GM19372 (cell line): ENCODE data around the gene ADORA1.

Experiments used
- ATAC-seq: cut with Tn5 transposase; IDR thresholded peaks from one replicate; pipeline ENCODE4 v1.9.1; 2021; ENCODE audit warnings: mild to moderate bottlenecking, low read depth, moderate library complexity; ENCODE audit not compliant: unreplicated experiment

ADORA1 gene

GRCh38 chr1:203127666-203128430 is at the start of gene ADORA1:
TSS of gene ADORA1 (plus strand) at chr1:203127726. CDS start at chr1:203128842, 1,116 bp downstream.
- no peak for ATAC-seq

- no peak for ATAC-seq
Observed at GRCh38 chr1:203077956-203078355, 49.6 kb upstream of the ADORA1 start.

- no peak for ATAC-seq
Observed at GRCh38 chr1:203078478-203078877, 49.0 kb upstream of the ADORA1 start.

- ATAC-seq, result no peak
Observed at GRCh38 chr1:203080456-203080855, 47.1 kb upstream of the ADORA1 start.

- no peak for ATAC-seq
Observed at GRCh38 chr1:203081465-203082230, 45.9 kb upstream of the ADORA1 start.

- no peak for ATAC-seq
Observed at GRCh38 chr1:203082231-203082505, 45.4 kb upstream of the ADORA1 start.

GRCh38 chr1:203082571-203083462 is 44.7 kb upstream of the ADORA1 start:
- no peak for ATAC-seq

GRCh38 chr1:203083463-203083921 is 44.0 kb upstream of the ADORA1 start:
- no peak for ATAC-seq

- no peak for ATAC-seq
Observed at GRCh38 chr1:203084588-203085527, 42.7 kb upstream of the ADORA1 start.

GRCh38 chr1:203085528-203086406 is 41.8 kb upstream of the ADORA1 start, which contains the start of gene MYOG:
TSS of gene MYOG (minus strand) at chr1:203086012. CDS start at chr1:203085961, 51 bp downstream.
- no peak for ATAC-seq

GRCh38 chr1:203086992-203087763 is 40.3 kb upstream of the ADORA1 start:
- ATAC-seq, result no peak

- no peak for ATAC-seq
Observed at GRCh38 chr1:203088441-203088840, 39.1 kb upstream of the ADORA1 start.

- ATAC-seq, result no peak
Observed at GRCh38 chr1:203089001-203089650, 38.4 kb upstream of the ADORA1 start.

GRCh38 chr1:203089651-203090045 is 37.9 kb upstream of the ADORA1 start:
- ATAC-seq, result no peak

- ATAC-seq, result no peak
Observed at GRCh38 chr1:203090421-203091198, 36.9 kb upstream of the ADORA1 start.

- no peak for ATAC-seq
Observed at GRCh38 chr1:203091199-203091477, 36.4 kb upstream of the ADORA1 start.

GRCh38 chr1:203091761-203092330 is 35.7 kb upstream of the ADORA1 start:
- no peak for ATAC-seq
